Effector memory CD8-positive, alpha-beta T cell (primary cell): ENCODE data around the gene PPP2R3A.
"Not testable (repeated sequence)": the region's sequence is repeated elsewhere in the genome, so short reads cannot be mapped to it uniquely, and the experiment has no call there.

Experiments used
- ATAC-seq: fragments of 150-1000 bp; cut with Tn5 transposase; replicated peaks from 2 replicates; pipeline ENCODE4 v1.10.0; 2021; ENCODE audit warnings: mild to moderate bottlenecking, moderate library complexity
- DNase-seq, 3 experiments: peaks; one replicate each; pipeline ENCODE4 v3.0.0; 2021
- H3K27ac Mint-ChIP-seq, 2 donors: one replicate each; pipeline ENCODE4 v1.8.0; 2022; ENCODE audit warnings: mild to moderate bottlenecking in 2 of 2, mixed read lengths in 2 of 2, moderate library complexity in 2 of 2
- H3K27me3 Mint-ChIP-seq, 2 donors: one replicate each; pipeline ENCODE4 v1.8.0; 2022; ENCODE audit warnings: mixed read lengths in 2 of 2
- H3K36me3 Mint-ChIP-seq: one replicate; pipeline ENCODE4 v1.8.0; 2022; ENCODE audit warnings: mild to moderate bottlenecking, moderate library complexity, mixed read lengths; ENCODE audit not compliant: insufficient read depth
- H3K4me1 Mint-ChIP-seq, 2 donors: one replicate each; pipeline ENCODE4 v1.8.0; 2022; ENCODE audit warnings: low read depth in 2 of 2, mixed read lengths in 2 of 2
- H3K4me3 Mint-ChIP-seq, 2 donors: one replicate each; pipeline ENCODE4 v1.8.0; 2022; ENCODE audit warnings: mild to moderate bottlenecking in 2 of 2, mixed read lengths in 2 of 2, moderate library complexity in 2 of 2
- H3K9me3 Mint-ChIP-seq, 2 donors: one replicate each; pipeline ENCODE4 v1.8.0; 2022; ENCODE audit warnings: mixed read lengths in 2 of 2

Gene PPP2R3A

GRCh38 chr3:135935171-135935570 lies 30.4 kb upstream of the PPP2R3A start:
- not testable (repeated sequence) for H3K36me3 Mint-ChIP-seq, H3K4me1 Mint-ChIP-seq, ATAC-seq, DNase-seq, H3K4me3 Mint-ChIP-seq, H3K9me3 Mint-ChIP-seq, H3K27ac Mint-ChIP-seq
- H3K27me3 Mint-ChIP-seq, result peaks cover 4 to 11% of the 10 kb centered on the region in 2 donors

GRCh38 chr3:135937766-135938165 lies 27.8 kb upstream of the PPP2R3A start:
- not testable (repeated sequence) for H3K4me3 Mint-ChIP-seq, H3K4me1 Mint-ChIP-seq, ATAC-seq, H3K36me3 Mint-ChIP-seq, H3K9me3 Mint-ChIP-seq, H3K27ac Mint-ChIP-seq, DNase-seq
- H3K27me3 Mint-ChIP-seq, result peaks cover 4 to 18% of the 10 kb centered on the region in 2 donors

GRCh38 chr3:135944831-135945230 lies 20.7 kb upstream of the PPP2R3A start:
- peaks cover 19 to 35% of the 10 kb centered on the region in 2 donors for H3K27me3 Mint-ChIP-seq
- no peaks in the 10 kb centered on the region for H3K9me3 Mint-ChIP-seq
- H3K4me1 Mint-ChIP-seq, result no peaks in the 10 kb centered on the region
- no peaks in the 10 kb centered on the region for H3K36me3 Mint-ChIP-seq
- ATAC-seq (no peak), DNase-seq (no peak)
- H3K27ac Mint-ChIP-seq, result no peak overlapping the region
- H3K4me3 Mint-ChIP-seq, result no peak overlapping the region

- H3K4me1 Mint-ChIP-seq, result no peaks in the 10 kb centered on the region
- no peaks in the 10 kb centered on the region for H3K36me3 Mint-ChIP-seq
- ATAC-seq (no peak), DNase-seq (no peak)
- H3K27me3 Mint-ChIP-seq, result peaks cover 0 to 6% of the 10 kb centered on the region in 2 donors
- no peaks in the 10 kb centered on the region for H3K9me3 Mint-ChIP-seq
- H3K27ac Mint-ChIP-seq, result no peak overlapping the region
- H3K4me3 Mint-ChIP-seq, result no peak overlapping the region
Observed at GRCh38 chr3:135950941-135951340, 14.6 kb upstream of the PPP2R3A start.

- Mint-ChIP-seq H3K36me3 (peaks cover 3% of the 10 kb centered on the region), H3K4me3 (peak overlapping the region; percentile 82 to 83), H3K27me3 (peaks cover 26 to 27% of the 10 kb centered on the region in 2 donors), H3K27ac (peak overlapping the region in 1 of 2 donors; percentile 18), H3K9me3 (peaks cover 5 to 11% of the 10 kb centered on the region in 2 donors), H3K4me1 (peaks cover 4 to 6% of the 10 kb centered on the region in 2 donors)
- ATAC-seq (no peak), DNase-seq (no peak)
Observed at GRCh38 chr3:135964160-135964955, 1.2 kb upstream of the PPP2R3A start.

- H3K4me1 Mint-ChIP-seq, result peaks cover 4 to 6% of the 10 kb centered on the region in 2 donors
- peak overlapping the region; percentile 82 to 83 for H3K4me3 Mint-ChIP-seq
- H3K9me3 Mint-ChIP-seq, result peaks cover 4 to 10% of the 10 kb centered on the region in 2 donors
- peaks cover 3% of the 10 kb centered on the region for H3K36me3 Mint-ChIP-seq
- DNase-seq, result no peak
- H3K27me3 Mint-ChIP-seq, result peaks cover 30 to 35% of the 10 kb centered on the region in 2 donors
- no peak for ATAC-seq
- peak overlapping the region in 1 of 2 donors; percentile 18 for H3K27ac Mint-ChIP-seq
Observed at GRCh38 chr3:135965129-135965505, 411 bp upstream of the PPP2R3A start.

GRCh38 chr3:135966271-135966961 lies 888 bp downstream of the PPP2R3A start:
- no peak overlapping the region for H3K27ac Mint-ChIP-seq
- H3K9me3 Mint-ChIP-seq, result peaks cover 0 to 10% of the 10 kb centered on the region in 2 donors
- H3K4me3 Mint-ChIP-seq, result peak overlapping the region; percentile 82 to 83
- H3K4me1 Mint-ChIP-seq, result peaks cover 4 to 6% of the 10 kb centered on the region in 2 donors
- no peak for ATAC-seq
- no peak for DNase-seq
- H3K27me3 Mint-ChIP-seq, result peaks cover 34 to 40% of the 10 kb centered on the region in 2 donors
- peaks cover 3% of the 10 kb centered on the region for H3K36me3 Mint-ChIP-seq

- Mint-ChIP-seq H3K27me3 (peaks cover 34 to 40% of the 10 kb centered on the region in 2 donors), H3K36me3 (peaks cover 3% of the 10 kb centered on the region), H3K9me3 (peaks cover 0 to 6% of the 10 kb centered on the region in 2 donors), H3K4me3 (peak overlapping the region; percentile 82 to 83), H3K27ac (no peak overlapping the region), H3K4me1 (peaks cover 4 to 6% of the 10 kb centered on the region in 2 donors)
- DNase-seq (no peak), ATAC-seq (no peak)
Observed at GRCh38 chr3:135966962-135967274, 1.4 kb downstream of the PPP2R3A start.

- Mint-ChIP-seq H3K27ac (no peak overlapping the region), H3K9me3 (no peaks in the 10 kb centered on the region), H3K27me3 (peaks cover 34 to 40% of the 10 kb centered on the region in 2 donors), H3K4me1 (peaks cover 4 to 6% of the 10 kb centered on the region in 2 donors), H3K36me3 (peaks cover 3% of the 10 kb centered on the region), H3K4me3 (no peak overlapping the region)
- DNase-seq, result no peak
- no peak for ATAC-seq
Observed at GRCh38 chr3:135967867-135968266, 2.3 kb downstream of the PPP2R3A start.

- ATAC-seq, result no peak
- H3K4me1 Mint-ChIP-seq, result no peaks in the 10 kb centered on the region
- DNase-seq, result no peak
- H3K36me3 Mint-ChIP-seq, result no peaks in the 10 kb centered on the region
- peaks cover 34 to 40% of the 10 kb centered on the region in 2 donors for H3K27me3 Mint-ChIP-seq
- H3K27ac Mint-ChIP-seq, result no peak overlapping the region
- H3K4me3 Mint-ChIP-seq, result no peak overlapping the region
- no peaks in the 10 kb centered on the region for H3K9me3 Mint-ChIP-seq
Observed at GRCh38 chr3:135970506-135971116, 5.1 kb downstream of the PPP2R3A start.

- Mint-ChIP-seq H3K4me3 (no peak overlapping the region), H3K36me3 (no peaks in the 10 kb centered on the region), H3K27ac (no peak overlapping the region), H3K4me1 (no peaks in the 10 kb centered on the region), H3K27me3 (peaks cover 13 to 18% of the 10 kb centered on the region in 2 donors), H3K9me3 (no peaks in the 10 kb centered on the region)
- ATAC-seq (no peak), DNase-seq (no peak)
Observed at GRCh38 chr3:135973841-135974240, 8.3 kb downstream of the PPP2R3A start.

GRCh38 chr3:135975053-135975452 lies 9.5 kb downstream of the PPP2R3A start:
- peaks cover 6 to 12% of the 10 kb centered on the region in 2 donors for H3K27me3 Mint-ChIP-seq
- no peaks in the 10 kb centered on the region for H3K4me1 Mint-ChIP-seq
- ATAC-seq, result no peak
- DNase-seq, result no peak
- no peaks in the 10 kb centered on the region for H3K9me3 Mint-ChIP-seq
- no peak overlapping the region for H3K27ac Mint-ChIP-seq
- no peak overlapping the region for H3K4me3 Mint-ChIP-seq
- H3K36me3 Mint-ChIP-seq, result no peaks in the 10 kb centered on the region

- DNase-seq (no peak), ATAC-seq (no peak)
- no peak overlapping the region for H3K27ac Mint-ChIP-seq
- H3K4me1 Mint-ChIP-seq, result no peaks in the 10 kb centered on the region
- H3K36me3 Mint-ChIP-seq, result no peaks in the 10 kb centered on the region
- H3K9me3 Mint-ChIP-seq, result no peaks in the 10 kb centered on the region
- H3K4me3 Mint-ChIP-seq, result no peak overlapping the region
- H3K27me3 Mint-ChIP-seq, result peaks cover 2 to 11% of the 10 kb centered on the region in 2 donors
Observed at GRCh38 chr3:135975536-135975935, 10.0 kb downstream of the PPP2R3A start.
